HG02852 (cell line): ENCODE results near the gene SRF.
A peak's percentile ranks its signal among the peaks of the same experiment; 100 is the strongest.

ENCODE experiments used
- ATAC-seq: cut with Tn5 transposase; IDR thresholded peaks from one replicate; pipeline ENCODE4 v1.9.1; 2021; ENCODE audit warnings: mild to moderate bottlenecking, moderate library complexity; ENCODE audit not compliant: unreplicated experiment

SRF gene

DNA sequence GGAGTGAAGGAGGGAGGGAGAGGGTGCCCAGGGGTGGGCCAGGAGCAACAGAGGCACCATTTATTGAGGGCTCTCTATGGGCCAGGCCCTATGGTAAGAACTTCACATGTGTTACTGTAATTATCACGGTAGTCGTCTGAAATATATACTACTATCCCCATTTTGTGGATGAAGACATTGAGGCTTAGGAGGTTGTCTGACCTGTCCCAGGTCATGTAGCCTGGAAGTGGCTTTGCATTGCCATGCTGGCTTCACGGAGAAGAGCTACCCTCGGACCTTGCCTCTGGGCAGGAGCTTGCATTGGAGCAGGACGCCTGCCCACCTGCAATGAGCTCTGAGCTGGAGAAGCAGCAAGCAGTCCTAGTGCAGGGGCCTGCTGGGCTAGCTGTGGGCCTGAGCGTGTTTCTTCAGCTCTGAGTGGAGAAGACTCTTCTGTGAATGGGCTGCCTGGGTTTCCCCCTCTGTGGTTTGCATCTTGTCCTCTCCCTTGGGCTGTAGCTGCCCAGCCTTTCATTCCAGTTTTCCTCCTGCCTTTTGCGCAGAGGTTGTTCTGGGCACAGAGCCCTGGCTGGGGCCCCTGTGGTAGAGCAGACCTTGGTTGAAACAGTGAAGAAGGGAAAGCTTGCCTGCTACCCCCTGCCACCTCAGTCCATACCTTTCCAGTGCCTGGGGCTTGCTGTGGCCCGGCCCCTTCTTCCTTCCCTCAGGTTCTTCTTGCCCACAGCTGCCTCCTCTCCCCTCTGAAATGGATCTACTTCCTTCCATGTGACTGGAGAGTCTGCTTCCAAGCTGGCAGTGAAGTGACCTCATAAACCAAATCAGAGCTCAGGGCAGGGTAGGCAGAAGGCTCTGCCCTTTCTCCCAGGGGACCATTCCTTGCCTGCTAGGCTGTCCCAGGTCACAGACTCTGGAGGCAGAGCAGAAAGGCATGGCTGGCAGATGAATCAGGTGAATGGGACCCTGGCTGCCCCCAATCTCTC is 24.1 kb upstream of the SRF start:
- no peak for ATAC-seq

DNA sequence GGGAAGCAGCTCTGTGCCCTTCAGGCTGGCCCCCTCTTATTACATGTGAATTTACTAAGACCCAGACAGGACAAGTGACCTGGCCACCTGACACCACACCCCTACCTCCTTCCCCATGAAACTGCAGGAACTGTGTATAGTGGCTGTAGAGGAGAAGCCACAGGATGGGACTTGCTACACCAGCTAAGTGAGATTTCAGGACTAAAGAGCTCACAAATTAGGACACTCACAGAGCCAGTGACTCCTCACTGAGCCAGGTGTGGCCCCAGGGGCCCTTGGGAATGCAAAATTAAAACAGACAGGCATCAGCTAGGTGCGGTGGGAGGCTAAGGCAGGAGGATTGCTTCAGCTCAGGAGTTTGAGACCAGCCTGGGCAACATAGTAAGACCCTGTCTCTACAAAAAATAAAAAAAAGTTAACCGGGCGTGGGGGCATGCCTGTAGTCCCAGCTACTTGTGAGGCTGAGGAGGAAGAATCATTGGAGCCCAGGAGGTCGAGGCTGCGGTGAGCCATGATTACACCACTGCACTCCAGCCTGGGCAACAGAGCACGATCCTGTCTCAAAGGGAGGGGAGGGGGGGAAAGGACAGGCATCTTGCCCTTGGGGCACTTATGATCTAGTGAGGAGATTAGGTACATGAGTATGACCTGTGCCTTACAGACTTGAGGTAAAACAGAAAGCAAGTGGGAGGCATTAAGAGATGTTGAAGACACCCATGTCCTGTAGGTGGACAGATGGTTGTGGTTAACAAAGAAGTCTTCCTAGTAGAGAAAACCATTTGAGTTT is 23.2 kb upstream of the SRF start:
- no peak for ATAC-seq

DNA sequence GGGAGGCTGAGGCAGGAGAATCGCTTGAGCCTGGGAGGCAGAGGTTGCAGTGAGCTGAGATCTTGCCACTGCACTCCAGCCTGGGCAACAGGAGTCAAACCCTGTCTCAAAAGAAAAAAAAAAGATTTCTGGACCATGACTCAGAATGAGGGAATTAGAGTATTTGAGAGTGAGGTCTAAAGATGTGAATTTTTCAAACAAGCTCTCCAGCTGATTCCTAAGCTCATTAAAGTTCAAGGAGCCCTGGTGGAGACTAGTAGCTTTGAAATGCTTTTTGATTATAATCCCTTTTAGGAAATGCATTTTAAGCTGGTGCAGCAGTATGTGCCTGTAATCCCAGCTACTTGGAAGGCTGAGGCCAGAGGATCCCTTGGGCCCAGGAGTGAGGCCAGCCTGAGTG is 21.8 kb upstream of the SRF start:
- ATAC-seq = no peak

DNA sequence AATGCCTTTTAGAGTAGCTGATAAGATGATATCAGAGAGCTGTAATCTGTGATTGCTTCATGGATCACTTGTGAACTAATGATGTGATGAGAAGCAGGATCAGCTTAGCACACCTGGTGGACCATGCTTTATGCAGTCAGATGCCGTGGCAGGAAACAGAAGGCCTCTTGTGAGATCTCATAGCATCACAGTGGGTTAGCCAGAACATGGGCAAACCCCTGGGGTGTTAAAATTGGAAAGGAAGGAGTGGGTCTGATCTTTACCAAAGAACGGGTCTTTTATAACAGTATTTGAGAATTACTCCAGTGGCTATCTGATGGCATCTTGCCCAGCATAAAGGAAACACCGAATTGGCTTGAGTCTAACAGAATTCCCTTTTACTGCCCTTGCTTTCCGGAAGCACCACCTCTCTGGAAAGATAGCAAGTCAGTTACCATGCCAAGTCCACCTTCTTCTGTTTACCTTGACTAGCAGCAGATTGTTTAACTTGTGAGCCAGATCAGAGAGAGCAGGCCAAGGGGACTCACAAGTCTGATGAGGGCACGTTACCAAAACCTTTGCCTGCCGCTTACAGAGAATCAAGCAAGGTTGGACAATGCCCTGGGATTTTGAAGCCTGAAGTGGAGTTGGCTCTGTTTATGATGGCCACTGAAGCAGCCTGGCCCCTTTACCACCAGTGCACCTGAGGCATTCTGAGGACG is 20.9 kb upstream of the SRF start:
- ATAC-seq = no peak

DNA sequence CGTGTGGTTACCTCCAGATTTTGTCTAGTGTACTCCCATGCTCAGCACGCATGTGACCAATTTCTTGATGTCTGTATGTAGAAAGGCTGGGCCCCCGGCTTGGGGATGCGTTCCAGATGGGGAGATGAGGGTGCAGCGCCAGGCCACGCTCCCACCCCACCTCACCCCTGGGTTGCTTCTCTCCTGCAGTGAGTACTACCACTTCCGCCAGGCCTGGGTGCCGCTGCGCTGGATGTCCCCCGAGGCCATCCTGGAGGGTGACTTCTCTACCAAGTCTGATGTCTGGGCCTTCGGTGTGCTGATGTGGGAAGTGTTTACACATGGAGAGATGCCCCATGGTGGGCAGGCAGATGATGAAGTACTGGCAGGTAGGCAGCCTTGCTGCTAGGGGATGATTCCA is 11.5 kb upstream of the SRF start:
- no peak for ATAC-seq

DNA sequence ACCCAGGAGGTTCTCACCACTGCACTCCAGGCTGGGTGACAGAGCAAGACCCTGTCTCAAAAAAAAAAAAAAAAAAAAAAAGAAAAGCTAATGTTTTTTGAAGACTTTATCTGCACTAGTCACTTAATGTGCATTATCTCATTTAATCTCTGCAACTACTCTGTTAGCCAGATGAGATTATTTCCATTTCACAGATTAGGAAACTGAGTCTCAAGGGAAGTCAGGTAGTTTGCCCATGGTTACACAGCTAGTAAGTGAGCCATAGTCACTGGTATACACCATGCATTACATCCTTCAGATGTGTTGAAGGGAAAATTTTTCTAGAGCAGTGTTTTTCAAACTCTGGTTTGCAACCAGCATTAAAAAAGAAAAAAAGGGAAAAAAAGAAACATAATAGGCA is 7.2 kb upstream of the SRF start:
- ATAC-seq = no peak

DNA sequence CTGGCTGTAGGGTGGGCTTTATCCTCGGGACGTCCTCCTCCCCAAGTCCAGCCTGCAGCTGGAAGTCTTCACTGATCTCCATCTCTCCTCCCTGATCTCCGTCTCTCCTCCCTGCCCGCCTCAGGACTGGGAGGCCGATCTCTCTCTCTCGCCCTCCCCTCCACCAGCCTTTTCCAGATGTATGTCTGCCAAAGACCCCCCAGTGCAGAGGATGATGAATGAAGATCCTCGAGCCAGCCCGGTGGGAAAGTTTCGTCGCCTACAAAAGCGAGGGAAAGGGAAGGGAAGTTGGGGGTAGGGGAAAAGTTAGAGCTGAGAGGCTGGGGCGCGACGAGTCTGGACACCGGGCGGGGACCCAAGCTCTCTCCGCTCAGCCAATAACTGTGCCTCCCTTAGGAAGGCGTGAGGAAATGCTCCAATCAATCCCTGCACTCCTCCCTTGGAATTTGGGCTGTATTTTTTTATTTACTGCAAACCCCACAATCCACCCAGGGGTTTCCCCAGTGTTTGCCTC is 595 bp upstream of the SRF start:
- ATAC-seq = no peak

DNA sequence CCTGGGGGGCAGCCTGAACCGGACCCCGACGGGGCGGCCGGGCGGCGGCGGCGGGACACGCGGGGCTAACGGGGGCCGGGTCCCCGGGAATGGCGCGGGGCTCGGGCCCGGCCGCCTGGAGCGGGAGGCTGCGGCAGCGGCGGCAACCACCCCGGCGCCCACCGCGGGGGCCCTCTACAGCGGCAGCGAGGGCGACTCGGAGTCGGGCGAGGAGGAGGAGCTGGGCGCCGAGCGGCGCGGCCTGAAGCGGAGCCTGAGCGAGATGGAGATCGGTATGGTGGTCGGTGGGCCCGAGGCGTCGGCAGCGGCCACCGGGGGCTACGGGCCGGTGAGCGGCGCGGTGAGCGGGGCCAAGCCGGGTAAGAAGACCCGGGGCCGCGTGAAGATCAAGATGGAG is 636 bp downstream of the SRF start:
- no peak for ATAC-seq

DNA sequence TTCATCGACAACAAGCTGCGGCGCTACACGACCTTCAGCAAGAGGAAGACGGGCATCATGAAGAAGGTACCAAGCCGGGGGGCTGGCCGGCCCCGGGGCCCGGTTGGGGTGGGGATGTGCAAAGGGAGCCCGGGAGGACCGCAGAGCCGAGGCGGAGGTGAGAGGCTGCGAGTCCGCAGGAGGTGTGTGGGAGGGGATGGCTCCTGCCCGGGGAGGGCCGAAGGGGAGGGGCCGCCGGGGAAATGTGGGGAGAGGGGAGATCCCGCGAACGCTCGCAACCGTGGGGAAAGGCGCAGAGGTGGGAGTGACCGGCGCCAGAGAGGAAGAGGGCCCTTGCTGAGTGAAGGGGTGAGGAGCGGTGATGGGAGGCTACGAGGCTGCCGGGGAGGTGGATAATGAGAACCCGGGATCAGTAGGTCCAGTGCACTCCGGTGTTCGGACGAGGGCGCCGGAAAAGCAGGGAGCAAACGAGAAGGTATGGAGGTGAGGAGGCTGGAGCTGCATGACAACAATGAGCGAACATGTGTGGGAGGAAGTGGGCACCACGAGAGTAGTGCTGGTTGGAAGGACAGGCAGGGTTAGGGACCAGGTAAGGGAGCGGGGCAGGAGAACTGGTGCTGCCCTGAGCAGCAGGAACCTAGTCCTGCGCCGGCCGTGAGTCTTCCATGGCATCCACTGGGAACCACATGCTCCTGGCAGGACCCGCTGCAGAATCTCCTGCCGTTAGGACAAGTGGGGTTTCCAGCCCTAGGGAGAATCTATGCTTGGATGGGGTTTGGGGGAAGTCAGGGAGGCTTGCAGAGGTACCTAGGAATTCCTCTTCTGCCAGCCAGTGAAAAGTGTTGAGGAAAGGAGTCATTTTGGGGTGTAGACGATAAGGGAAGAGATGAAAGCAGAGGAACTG is 1.3 kb downstream of the SRF start:
- no peak for ATAC-seq

DNA sequence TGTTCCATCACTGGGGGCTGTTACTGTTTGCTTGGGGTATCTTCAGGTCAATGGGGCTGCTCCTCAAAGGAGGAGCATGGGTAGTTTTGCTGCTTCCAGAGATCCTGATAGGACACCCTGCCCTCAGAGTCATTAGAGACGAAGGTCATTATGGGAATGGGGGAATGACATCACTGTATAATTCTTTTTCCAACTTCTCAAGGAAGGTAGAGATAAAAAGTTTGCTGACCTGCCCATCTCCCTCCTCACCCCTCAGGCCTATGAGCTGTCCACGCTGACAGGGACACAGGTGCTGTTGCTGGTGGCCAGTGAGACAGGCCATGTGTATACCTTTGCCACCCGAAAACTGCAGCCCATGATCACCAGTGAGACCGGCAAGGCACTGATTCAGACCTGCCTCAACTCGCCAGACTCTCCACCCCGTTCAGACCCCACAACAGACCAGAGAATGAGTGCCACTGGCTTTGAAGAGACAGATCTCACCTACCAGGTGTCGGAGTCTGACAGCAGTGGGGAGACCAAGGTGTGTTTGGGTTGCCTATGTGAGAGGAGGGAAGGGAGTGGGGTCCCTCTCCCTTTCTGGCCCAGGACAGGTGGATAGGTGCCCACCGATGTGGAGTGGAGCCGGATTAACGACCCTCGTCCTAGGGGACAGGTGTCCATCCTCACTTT is 2.7 kb downstream of the SRF start:
- no peak for ATAC-seq

DNA sequence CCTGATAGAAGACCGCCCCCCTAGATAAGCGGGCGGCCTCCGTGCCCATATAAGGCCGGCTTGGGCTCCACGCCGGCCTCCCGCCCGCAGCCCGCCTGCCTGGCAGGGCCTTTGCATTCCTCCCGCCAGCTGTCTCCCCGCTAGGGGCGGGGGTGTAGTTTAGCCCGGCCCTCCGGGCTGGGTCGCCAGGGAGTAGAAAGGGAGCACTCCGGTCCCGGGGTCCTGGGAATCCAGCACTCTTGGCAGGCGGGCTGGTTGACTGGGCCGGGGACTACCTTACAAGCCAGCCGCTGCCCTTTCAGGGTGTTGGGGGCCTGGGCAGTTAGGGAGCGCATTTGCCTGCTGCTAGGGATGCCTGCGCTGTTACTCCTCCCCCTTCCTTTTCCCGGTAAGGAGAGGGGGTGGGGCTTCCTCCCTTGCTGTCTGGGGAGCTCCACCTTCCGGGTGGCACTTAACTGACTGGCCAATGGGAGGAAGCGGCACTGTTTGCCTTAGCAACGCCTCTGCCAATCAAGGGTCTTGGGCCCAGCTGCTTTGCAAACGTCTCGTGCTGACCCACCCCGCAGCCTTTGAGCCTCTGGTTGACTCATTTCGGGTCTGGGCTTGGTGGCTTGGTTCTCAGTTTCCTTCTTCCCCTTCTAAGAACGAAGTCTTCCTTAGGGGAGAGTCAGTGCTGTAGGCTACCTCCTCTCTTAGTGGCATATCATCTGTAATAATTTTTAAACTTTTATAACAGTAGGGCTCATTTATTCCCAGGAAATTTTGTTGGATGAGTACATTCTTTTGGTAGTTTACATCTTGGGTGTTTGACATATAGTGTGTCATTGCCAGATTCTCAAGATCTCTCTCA is 3.4 kb downstream of the SRF start:
- peak; percentile 74 for ATAC-seq

DNA sequence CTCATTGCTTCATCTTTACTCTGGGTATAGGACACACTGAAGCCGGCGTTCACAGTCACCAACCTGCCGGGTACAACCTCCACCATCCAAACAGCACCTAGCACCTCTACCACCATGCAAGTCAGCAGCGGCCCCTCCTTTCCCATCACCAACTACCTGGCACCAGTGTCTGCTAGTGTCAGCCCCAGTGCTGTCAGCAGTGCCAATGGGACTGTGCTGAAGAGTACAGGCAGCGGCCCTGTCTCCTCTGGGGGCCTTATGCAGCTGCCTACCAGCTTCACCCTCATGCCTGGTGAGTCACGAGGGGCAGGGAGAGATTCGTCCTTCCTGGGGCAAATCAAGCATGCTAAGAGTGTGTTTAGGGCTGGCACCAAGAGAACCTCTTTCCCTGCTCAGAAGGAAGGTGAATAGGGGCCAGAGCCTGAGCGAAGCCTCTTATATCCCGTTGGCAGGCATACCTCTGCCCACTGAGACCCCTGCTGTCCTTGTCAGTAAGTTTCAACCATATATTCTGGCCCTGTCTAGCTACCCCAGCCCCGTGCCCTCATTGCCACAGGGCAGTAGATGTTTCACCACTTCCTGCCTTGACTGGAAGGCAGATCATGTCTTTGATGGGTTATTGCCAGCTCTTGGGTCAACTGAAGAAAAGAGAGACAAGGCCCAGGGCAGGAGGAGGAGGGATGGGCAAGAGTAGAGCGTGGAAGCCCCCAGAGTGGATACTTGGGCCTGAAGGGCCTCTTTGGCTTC is 4.8 kb downstream of the SRF start:
- no peak for ATAC-seq

DNA sequence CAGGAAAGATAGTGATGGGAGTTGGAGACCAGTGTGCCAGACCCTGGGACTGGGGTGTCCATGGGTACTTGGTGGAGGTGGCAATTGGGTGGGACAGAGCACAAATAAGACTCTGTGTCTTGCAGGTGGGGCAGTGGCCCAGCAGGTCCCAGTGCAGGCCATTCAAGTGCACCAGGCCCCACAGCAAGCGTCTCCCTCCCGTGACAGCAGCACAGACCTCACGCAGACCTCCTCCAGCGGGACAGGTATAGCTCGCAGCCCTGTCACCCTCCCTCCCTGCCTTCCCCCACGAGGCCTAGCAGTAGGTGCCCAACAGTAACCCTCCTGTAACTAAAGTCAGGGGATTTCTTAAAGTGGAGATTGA is 5.3 kb downstream of the SRF start:
- no peak for ATAC-seq

DNA sequence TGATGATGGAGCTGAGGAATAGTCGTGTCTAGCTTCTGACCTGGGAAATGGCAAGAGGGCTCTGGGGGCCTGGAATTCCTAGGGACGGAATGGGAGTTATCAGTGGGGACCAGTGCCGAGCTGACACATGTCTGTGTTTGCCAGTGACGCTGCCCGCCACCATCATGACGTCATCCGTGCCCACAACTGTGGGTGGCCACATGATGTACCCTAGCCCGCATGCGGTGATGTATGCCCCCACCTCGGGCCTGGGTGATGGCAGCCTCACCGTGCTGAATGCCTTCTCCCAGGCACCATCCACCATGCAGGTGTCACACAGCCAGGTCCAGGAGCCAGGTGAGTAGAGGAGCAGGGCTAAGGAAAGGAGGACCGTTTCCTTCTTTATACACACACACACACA is 7.1 kb downstream of the SRF start:
- no peak for ATAC-seq

DNA sequence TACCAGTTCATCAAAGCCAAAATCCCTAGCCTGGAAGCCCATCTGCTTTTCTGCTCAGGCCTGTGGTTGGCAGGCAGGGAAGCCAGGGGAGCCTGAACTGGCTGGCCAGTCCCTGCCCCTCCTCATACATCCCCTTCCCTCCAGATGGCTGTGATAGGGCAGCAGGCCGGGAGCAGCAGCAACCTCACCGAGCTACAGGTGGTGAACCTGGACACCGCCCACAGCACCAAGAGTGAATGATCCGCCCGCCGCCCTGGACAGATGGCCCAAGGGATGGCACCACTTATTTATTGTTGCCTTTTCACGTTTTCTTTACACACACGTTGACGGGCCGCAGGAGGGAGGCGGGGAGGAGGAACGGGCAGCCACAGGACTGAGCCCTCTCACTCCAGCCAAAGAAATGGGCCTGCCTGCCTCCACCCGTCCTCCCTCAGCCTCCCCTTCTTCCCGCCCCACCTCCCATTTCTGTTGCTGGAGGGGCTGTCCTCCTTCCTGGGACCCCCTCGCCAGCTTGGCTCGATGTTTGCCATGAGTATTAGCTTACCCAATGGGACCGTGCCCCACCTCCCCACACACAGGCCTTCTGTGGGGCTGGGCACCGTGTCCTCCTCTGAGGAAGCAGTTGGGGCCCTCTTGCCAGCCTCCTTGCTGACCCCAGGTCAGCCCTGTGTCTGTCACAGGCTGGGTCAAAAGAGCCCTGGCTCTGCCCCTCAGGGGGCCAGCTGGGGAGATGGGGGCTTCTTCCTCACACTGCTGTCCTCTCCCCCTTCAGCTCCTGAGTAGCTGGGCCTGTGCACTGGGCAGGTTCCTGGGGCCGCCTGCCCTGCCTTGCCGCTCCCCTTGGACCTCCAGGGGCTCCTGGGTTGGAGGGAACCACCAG is 8.1 kb downstream of the SRF start:
- no peak for ATAC-seq

DNA sequence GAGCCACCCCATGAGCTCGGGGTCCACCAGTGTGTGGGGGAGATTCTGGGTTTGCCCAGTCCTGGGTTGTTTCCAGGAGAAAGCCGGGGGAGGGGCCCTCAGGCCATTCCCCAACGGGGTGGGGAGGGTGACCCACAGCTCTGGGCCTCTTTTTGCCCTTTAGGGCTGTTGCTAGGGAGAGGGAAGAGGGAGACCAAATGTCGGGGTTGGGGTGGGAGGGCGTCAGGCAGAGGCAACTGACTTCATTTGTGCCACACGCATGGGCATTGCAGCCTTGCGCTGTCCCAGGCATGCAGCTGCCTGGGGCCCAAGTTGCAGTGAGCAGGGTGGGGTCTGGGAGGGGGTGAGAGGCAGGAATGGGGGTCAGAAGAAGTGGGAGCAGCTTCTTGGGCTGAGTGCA is 9.0 kb downstream of the SRF start:
- no peak for ATAC-seq

DNA sequence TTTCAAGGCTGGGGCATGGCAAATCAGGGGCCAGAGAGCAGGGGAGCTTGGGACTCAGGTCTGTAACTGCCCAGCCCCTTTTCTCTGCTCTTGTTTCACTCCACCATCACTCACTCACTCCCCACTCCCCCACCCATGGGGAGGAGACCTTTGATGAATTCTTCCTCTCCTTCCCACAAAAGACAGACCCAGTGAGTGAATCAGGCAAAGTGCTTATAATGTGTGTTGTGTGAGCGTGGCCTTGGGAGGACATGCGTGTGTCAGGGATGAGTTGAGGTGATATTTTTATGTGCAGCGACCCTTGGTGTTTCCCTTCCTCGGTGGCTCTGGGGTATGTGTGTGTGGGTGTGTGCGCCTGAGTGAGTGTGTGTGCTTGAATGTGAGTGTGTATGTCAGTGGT is 9.9 kb downstream of the SRF start:
- no peak for ATAC-seq
